Activated CD4-positive, alpha-beta T cell treated with anti-CD3 and anti-CD28 coated beads for 4 hours (primary cell): Measurements from ENCODE around the gene SFMBT1.

ENCODE experiments used
- DNase-seq, 2 donors: peaks; one replicate each; pipeline ENCODE4 v3.0.0-alpha.2; 2020

The SFMBT1 gene

GRCh38 chr3:53045518-53046170, at the start of gene SFMBT1:
Gene SFMBT1, minus strand, starts transcription at chr3:53046073. Its CDS starts 76,945 bp downstream, at chr3:52969128.
- peak; percentile 73 to 79 for DNase-seq

- DNase-seq = no peak
These were observed 47.1 kb upstream of the SFMBT1 start for GRCh38 chr3:53092942-53093341.

GRCh38 chr3:53092216-53092615, 46.3 kb upstream of the SFMBT1 start:
- no peak for DNase-seq

- DNase-seq = no peak
These were observed 45.1 kb upstream of the SFMBT1 start for GRCh38 chr3:53091011-53091410.

GRCh38 chr3:53089511-53089910, 43.6 kb upstream of the SFMBT1 start:
- DNase-seq = no peak

- no peak for DNase-seq
These were observed 39.6 kb upstream of the SFMBT1 start for GRCh38 chr3:53085476-53085875.

GRCh38 chr3:53084310-53085001, 38.6 kb upstream of the SFMBT1 start:
- DNase-seq = no peak

GRCh38 chr3:53083949-53084309, 38.1 kb upstream of the SFMBT1 start:
- no peak for DNase-seq

- no peak for DNase-seq
These were observed 37.6 kb upstream of the SFMBT1 start for GRCh38 chr3:53083521-53083920.

GRCh38 chr3:53082736-53083135, 36.9 kb upstream of the SFMBT1 start:
- no peak for DNase-seq

GRCh38 chr3:53081318-53081717, 35.4 kb upstream of the SFMBT1 start:
- no peak for DNase-seq

- no peak for DNase-seq
These were observed 34.8 kb upstream of the SFMBT1 start for GRCh38 chr3:53080612-53081205.

GRCh38 chr3:53079791-53080555, 34.1 kb upstream of the SFMBT1 start:
- no peak for DNase-seq

- DNase-seq = no peak
These were observed 33.3 kb upstream of the SFMBT1 start for GRCh38 chr3:53079147-53079546.

GRCh38 chr3:53078656-53079055, 32.8 kb upstream of the SFMBT1 start:
- DNase-seq = no peak

GRCh38 chr3:53077476-53078220, 31.8 kb upstream of the SFMBT1 start:
- DNase-seq = no peak

- DNase-seq = no peak
These were observed 29.9 kb upstream of the SFMBT1 start for GRCh38 chr3:53075743-53076140.

GRCh38 chr3:53074761-53075742, 29.2 kb upstream of the SFMBT1 start:
- DNase-seq = no peak

GRCh38 chr3:53074366-53074696, 28.5 kb upstream of the SFMBT1 start:
- no peak for DNase-seq

- DNase-seq = no peak
These were observed 27.9 kb upstream of the SFMBT1 start for GRCh38 chr3:53073553-53074365.
